Measurements from ENCODE around the gene SERPIND1.

The SERPIND1 gene

DNA sequence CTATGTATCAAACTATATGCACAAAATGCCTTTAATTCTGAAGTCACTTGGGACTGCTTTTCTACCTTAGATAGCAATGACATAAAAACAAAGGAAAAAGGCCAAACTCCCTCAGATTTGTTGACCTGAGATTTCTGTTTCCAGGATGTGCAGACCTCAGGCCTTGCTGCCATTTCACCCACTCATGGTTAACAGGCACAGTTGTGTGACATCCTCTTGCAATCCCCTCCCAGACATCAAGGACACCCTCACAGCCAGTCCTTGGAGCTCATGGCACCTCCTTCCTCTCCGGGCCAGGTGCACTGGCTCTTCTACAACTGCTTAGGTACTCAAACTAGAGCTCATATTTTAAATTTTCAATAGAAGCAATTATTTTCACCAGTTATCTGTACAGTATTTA lies 37.3 kb downstream of the SERPIND1 start:
- Histone ChIP-seq H3K4me2 (ENCODE audit: low read length, poor library complexity, severe bottlenecking) (no peak overlapping the region), H3K36me3 (ENCODE audit: control insufficient read depth in 1 of 2, insufficient read depth in 2 of 2, low read depth in 1 of 2, low read length in 2 of 2) (peaks cover 21 to 73% of the 10 kb centered on the region in 2 experiments), H3K18ac (ENCODE audit: low read depth in 1 of 2, low read length in 2 of 2) (no peak overlapping the region), H3K27ac (ENCODE audit: low read length, poor library complexity, severe bottlenecking) (no peak overlapping the region), H3K9ac (ENCODE audit: low read length) (no peak overlapping the region), H3K14ac (ENCODE audit: low read length in 2 of 2) (no peak overlapping the region), H2BK15ac (ENCODE audit: low read depth, poor library complexity, severe bottlenecking) (no peak overlapping the region), H2AFZ (ENCODE audit: low read depth, low read length) (no peak overlapping the region), H3K23ac (ENCODE audit: low read length in 2 of 2) (no peak overlapping the region), H3K79me1 (replicated peaks; ENCODE audit: low read length, poor library complexity, severe bottlenecking) (no peaks in the 10 kb centered on the region), H3K4ac (ENCODE audit: low read depth in 1 of 2, low read length in 2 of 2) (no peak overlapping the region), H2BK5ac (ENCODE audit: low read depth, low read length, poor library complexity, severe bottlenecking) (no peak overlapping the region), H4K91ac (ENCODE audit: low read length) (no peak overlapping the region), H2BK12ac (ENCODE audit: low read length in 2 of 2) (no peak overlapping the region), H2AK5ac (ENCODE audit: low read length, severe bottlenecking) (peak overlapping the region; percentile 79), H2BK120ac (ENCODE audit: low read depth, low read length) (no peak overlapping the region), H3K27me3 (ENCODE audit: control insufficient read depth in 1 of 2, insufficient read depth in 1 of 2, low read length in 2 of 2) (no peaks in the 10 kb centered on the region), H3K4me3 (ENCODE audit: insufficient read depth in 1 of 2, low read depth in 1 of 2, low read length in 2 of 2) (no peak overlapping the region), H3K9me3 (ENCODE audit: control insufficient read depth, low read length) (no peaks in the 10 kb centered on the region), H4K8ac (ENCODE audit: low read length) (no peak overlapping the region), H3K4me1 (ENCODE audit: control insufficient read depth, insufficient read depth, low read depth, low read length) (peaks cover 9% of the 10 kb centered on the region)
- no peak for DNase-seq
- no CpG with 5 or more reads among the region's 1 CpG for WGBS

DNA sequence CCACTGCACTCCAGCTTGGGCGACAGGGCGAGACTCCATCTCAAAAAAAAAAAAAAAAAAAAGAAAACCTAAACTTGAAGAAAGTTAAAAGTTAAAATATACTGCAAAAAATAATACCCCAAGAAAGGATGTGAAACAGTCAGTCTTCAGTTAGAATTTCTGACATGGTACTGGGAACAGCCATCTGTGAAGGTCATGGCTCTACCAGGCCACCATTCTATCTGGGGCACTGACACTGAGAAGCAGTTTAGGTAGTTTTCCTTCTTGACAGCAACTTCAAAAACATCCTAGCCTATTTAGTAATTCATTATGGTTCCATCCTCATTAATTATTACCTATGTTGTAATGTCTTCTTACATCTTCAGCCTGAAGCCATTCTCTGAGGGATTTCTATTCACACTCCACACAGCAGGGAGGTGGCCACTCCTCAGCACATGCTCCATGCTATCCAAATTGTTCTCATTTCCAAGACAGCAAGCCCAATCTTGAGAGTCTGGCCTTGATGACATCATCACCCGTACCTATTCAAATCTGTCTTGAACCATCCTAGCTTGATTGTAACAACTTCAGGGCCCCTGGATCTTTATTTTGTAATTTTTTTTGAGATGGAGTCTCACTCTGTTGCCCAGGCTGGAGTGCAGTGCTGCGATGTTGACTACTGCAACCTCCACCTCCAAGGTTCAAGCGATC lies 38.2 kb downstream of the SERPIND1 start:
- Histone ChIP-seq H3K14ac (ENCODE audit: low read length in 2 of 2) (no peak overlapping the region), H2AFZ (ENCODE audit: low read depth, low read length) (no peak overlapping the region), H2BK5ac (ENCODE audit: low read depth, low read length, poor library complexity, severe bottlenecking) (no peak overlapping the region), H3K79me1 (replicated peaks; ENCODE audit: low read length, poor library complexity, severe bottlenecking) (no peaks in the 10 kb centered on the region), H3K4me2 (ENCODE audit: low read length, poor library complexity, severe bottlenecking) (no peak overlapping the region), H2BK120ac (ENCODE audit: low read depth, low read length) (no peak overlapping the region), H3K18ac (ENCODE audit: low read depth in 1 of 2, low read length in 2 of 2) (no peak overlapping the region), H3K4me1 (ENCODE audit: control insufficient read depth, insufficient read depth, low read depth, low read length) (peaks cover 8% of the 10 kb centered on the region), H3K36me3 (ENCODE audit: control insufficient read depth in 1 of 2, insufficient read depth in 2 of 2, low read depth in 1 of 2, low read length in 2 of 2) (peaks cover 25 to 75% of the 10 kb centered on the region in 2 experiments), H3K9ac (ENCODE audit: low read length) (no peak overlapping the region), H3K23ac (ENCODE audit: low read length in 2 of 2) (no peak overlapping the region), H3K4ac (ENCODE audit: low read depth in 1 of 2, low read length in 2 of 2) (no peak overlapping the region), H3K9me3 (ENCODE audit: control insufficient read depth, low read length) (no peaks in the 10 kb centered on the region), H2BK12ac (ENCODE audit: low read length in 2 of 2) (no peak overlapping the region), H3K27me3 (ENCODE audit: control insufficient read depth in 1 of 2, insufficient read depth in 1 of 2, low read length in 2 of 2) (no peaks in the 10 kb centered on the region), H4K8ac (ENCODE audit: low read length) (no peak overlapping the region), H3K27ac (ENCODE audit: low read length, poor library complexity, severe bottlenecking) (peak overlapping the region; percentile 38), H2BK15ac (ENCODE audit: low read depth, poor library complexity, severe bottlenecking) (no peak overlapping the region), H3K4me3 (ENCODE audit: insufficient read depth in 1 of 2, low read depth in 1 of 2, low read length in 2 of 2) (no peak overlapping the region), H2AK5ac (ENCODE audit: low read length, severe bottlenecking) (no peak overlapping the region), H4K91ac (ENCODE audit: low read length) (no peak overlapping the region)
- WGBS, result 100% methylated on average over 1 of the region's 5 CpGs
- DNase-seq, result no peak

DNA sequence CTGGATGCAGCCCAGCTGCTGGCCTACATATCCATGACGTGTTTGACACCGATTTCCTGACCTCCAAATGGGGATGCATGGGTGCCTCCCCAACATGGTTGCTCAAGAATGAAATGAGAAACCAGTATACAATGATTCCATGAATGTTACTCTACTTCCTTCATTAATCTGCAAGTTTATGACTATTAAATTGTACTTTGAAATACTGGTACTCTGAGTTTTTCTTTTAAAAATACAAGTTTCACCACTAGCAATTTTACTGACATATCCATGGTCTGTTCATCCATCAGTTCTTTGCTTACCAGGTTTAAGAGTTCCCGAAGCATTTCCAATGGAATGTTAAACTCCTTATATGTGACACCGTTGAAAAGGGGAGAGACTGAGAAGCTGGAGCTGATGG lies 39.1 kb downstream of the SERPIND1 start:
- H3K27me3 ChIP-seq (ENCODE audit: control insufficient read depth in 1 of 2, insufficient read depth in 1 of 2, low read length in 2 of 2), result no peaks in the 10 kb centered on the region
- no peak overlapping the region for H2AFZ ChIP-seq (ENCODE audit: low read depth, low read length)
- H3K14ac ChIP-seq (ENCODE audit: low read length in 2 of 2), result no peak overlapping the region
- no peak overlapping the region for H2BK120ac ChIP-seq (ENCODE audit: low read depth, low read length)
- H2BK5ac ChIP-seq (ENCODE audit: low read depth, low read length, poor library complexity, severe bottlenecking), result no peak overlapping the region
- no peak overlapping the region for H2BK12ac ChIP-seq (ENCODE audit: low read length in 2 of 2)
- H2AK5ac ChIP-seq (ENCODE audit: low read length, severe bottlenecking), result no peak overlapping the region
- no peaks in the 10 kb centered on the region for H3K79me1 ChIP-seq (replicated peaks; ENCODE audit: low read length, poor library complexity, severe bottlenecking)
- H3K4me1 ChIP-seq (ENCODE audit: control insufficient read depth, insufficient read depth, low read depth, low read length), result peaks cover 3% of the 10 kb centered on the region
- H3K27ac ChIP-seq (ENCODE audit: low read length, poor library complexity, severe bottlenecking), result no peak overlapping the region
- no peaks in the 10 kb centered on the region for H3K9me3 ChIP-seq (ENCODE audit: control insufficient read depth, low read length)
- H4K91ac ChIP-seq (ENCODE audit: low read length), result no peak overlapping the region
- no peak overlapping the region for H3K9ac ChIP-seq (ENCODE audit: low read length)
- H3K23ac ChIP-seq (ENCODE audit: low read length in 2 of 2), result no peak overlapping the region
- H2BK15ac ChIP-seq (ENCODE audit: low read depth, poor library complexity, severe bottlenecking), result no peak overlapping the region
- H3K4ac ChIP-seq (ENCODE audit: low read depth in 1 of 2, low read length in 2 of 2), result no peak overlapping the region
- no peak overlapping the region for H3K4me2 ChIP-seq (ENCODE audit: low read length, poor library complexity, severe bottlenecking)
- H3K18ac ChIP-seq (ENCODE audit: low read depth in 1 of 2, low read length in 2 of 2), result no peak overlapping the region
- H4K8ac ChIP-seq (ENCODE audit: low read length), result no peak overlapping the region
- peaks cover 28 to 77% of the 10 kb centered on the region in 2 experiments for H3K36me3 ChIP-seq (ENCODE audit: control insufficient read depth in 1 of 2, insufficient read depth in 2 of 2, low read depth in 1 of 2, low read length in 2 of 2)
- 98% methylated on average over 4 of the region's 4 CpGs for WGBS
- no peak overlapping the region for H3K4me3 ChIP-seq (ENCODE audit: insufficient read depth in 1 of 2, low read depth in 1 of 2, low read length in 2 of 2)
- DNase-seq, result no peak

DNA sequence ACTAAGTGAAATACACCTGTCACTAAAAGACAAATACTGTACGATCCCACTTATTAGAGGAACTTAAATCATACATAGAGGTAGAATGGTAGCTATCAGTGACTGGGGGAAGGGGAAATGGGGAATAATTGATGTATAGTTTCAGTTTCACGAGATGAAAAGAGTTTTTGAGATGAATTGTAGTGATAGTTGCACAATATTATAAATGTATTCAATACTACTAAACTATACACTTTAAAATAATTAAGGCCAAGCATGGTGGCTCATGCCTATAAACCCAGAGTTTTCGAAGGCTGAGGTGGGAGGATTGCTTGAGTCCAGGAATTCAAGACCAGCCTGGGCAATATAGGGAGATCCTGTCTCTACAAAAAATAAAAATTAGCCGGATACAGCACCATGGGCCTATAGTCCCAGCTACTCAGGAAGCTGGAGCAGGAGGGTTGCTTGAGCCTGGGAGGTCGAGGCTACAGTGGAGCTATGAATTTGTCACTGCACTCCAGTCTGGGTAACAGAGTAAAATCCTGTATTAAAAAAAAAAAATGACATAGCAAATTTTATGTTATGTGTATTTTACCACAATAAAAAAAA lies 40.4 kb downstream of the SERPIND1 start:
- Histone ChIP-seq H3K27ac (ENCODE audit: low read length, poor library complexity, severe bottlenecking) (no peak overlapping the region), H3K4me3 (ENCODE audit: insufficient read depth in 1 of 2, low read depth in 1 of 2, low read length in 2 of 2) (no peak overlapping the region), H3K23ac (ENCODE audit: low read length in 2 of 2) (no peak overlapping the region), H4K8ac (ENCODE audit: low read length) (no peak overlapping the region), H3K27me3 (ENCODE audit: control insufficient read depth in 1 of 2, insufficient read depth in 1 of 2, low read length in 2 of 2) (no peaks in the 10 kb centered on the region), H2AFZ (ENCODE audit: low read depth, low read length) (no peak overlapping the region), H3K36me3 (ENCODE audit: control insufficient read depth in 1 of 2, insufficient read depth in 2 of 2, low read depth in 1 of 2, low read length in 2 of 2) (peaks cover 26 to 81% of the 10 kb centered on the region in 2 experiments), H4K91ac (ENCODE audit: low read length) (no peak overlapping the region), H3K9ac (ENCODE audit: low read length) (no peak overlapping the region), H2BK5ac (ENCODE audit: low read depth, low read length, poor library complexity, severe bottlenecking) (no peak overlapping the region), H3K4ac (ENCODE audit: low read depth in 1 of 2, low read length in 2 of 2) (no peak overlapping the region), H3K4me2 (ENCODE audit: low read length, poor library complexity, severe bottlenecking) (no peak overlapping the region), H3K18ac (ENCODE audit: low read depth in 1 of 2, low read length in 2 of 2) (no peak overlapping the region), H3K9me3 (ENCODE audit: control insufficient read depth, low read length) (no peaks in the 10 kb centered on the region), H3K14ac (ENCODE audit: low read length in 2 of 2) (no peak overlapping the region), H3K4me1 (ENCODE audit: control insufficient read depth, insufficient read depth, low read depth, low read length) (peaks cover 3% of the 10 kb centered on the region), H2BK12ac (ENCODE audit: low read length in 2 of 2) (no peak overlapping the region), H2AK5ac (ENCODE audit: low read length, severe bottlenecking) (no peak overlapping the region), H2BK15ac (ENCODE audit: low read depth, poor library complexity, severe bottlenecking) (no peak overlapping the region), H2BK120ac (ENCODE audit: low read depth, low read length) (no peak overlapping the region), H3K79me1 (replicated peaks; ENCODE audit: low read length, poor library complexity, severe bottlenecking) (no peaks in the 10 kb centered on the region)
- WGBS, result 100% methylated on average over 3 of the region's 5 CpGs
- DNase-seq, result no peak

Measured in mesenchymal stem cell (in vitro differentiated cells and primary cell).